Measurements from ENCODE around the gene INHA.

INHA gene

DNA sequence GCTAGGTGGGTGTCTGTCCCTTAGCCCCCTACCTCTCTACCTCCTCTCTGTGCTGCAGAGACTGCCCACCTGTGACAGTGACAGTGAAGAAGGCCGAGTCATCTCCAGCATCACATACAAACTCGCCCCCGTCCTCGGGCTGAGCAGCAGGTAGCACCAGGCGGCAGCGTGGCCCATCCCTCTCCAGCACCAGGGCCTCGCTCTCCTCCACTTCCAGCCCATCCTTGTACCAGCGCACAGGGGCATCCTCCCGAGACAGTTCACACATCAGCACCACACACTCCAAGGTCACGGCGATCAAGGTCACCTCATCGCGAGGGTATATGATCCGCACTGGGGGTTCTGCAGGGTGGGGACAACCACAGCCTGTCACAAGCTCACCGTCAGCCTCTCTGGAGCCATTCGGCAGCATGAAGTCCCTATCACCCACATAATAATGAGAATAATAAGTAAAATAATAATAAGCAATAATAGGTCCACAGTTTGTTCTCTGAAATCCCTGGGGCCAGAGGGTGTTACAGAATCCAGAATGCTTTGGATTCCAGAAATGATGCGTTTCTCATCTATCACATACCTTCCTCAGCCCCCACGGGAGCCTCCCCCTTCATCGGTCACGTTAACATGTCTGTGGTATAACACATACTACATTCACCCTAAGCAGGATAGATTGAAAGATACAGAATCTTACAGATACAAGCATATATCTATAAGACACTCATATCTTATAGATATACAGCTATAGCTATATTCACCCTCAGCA is 12.8 kb upstream of the INHA start:
- DNase-seq (ENCODE audit: low spot score): no peak

- no peak for DNase-seq (ENCODE audit: low spot score)
Measured at GRCh38 chr2:219560037-219560892, 11.8 kb upstream of the INHA start.

- DNase-seq (ENCODE audit: low spot score): no peak
Measured at GRCh38 chr2:219560893-219561178, 11.3 kb upstream of the INHA start.

DNA sequence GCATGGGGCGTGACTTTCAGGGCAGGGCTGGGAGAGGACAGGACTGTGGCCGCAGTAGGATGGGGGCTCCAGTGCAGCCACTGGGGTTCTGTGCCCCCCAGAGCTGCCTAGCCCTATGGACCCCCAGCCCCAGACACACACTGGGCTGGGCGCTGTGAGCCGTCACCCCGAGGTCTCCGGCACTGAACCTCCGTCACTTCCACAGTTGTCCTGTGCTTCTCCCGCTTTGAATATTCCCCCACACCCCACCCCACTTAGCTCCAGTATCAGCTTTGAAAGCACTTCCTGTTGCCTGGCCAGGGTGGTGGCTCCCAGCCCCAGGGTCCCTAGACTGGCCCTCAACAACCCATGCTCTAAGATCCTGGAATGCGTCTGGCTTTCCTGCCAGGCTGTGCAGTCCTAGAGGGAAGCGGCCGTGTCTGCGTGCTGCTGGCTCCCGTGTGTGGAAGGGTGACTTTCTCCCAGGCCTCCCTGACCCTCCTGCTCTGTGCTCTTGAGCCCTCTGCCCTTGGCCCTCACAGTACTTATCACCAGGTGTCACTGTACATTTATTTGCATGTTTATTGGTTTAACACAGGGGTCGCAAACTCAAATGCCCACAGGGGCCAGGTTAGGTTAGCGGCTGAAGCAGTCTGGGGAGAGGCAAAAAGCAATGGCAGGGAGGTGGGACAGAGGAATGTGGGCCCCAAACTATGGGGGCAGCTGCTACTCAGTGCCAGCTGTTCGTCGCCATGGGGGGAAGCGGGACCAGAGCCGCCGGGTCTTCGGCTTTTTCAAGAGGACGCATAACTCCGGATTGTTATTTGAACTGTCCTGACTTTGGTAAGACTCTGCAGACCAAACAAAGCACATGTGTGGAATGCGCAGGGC is 10.7 kb upstream of the INHA start:
- no peak for DNase-seq (ENCODE audit: low spot score)

DNA sequence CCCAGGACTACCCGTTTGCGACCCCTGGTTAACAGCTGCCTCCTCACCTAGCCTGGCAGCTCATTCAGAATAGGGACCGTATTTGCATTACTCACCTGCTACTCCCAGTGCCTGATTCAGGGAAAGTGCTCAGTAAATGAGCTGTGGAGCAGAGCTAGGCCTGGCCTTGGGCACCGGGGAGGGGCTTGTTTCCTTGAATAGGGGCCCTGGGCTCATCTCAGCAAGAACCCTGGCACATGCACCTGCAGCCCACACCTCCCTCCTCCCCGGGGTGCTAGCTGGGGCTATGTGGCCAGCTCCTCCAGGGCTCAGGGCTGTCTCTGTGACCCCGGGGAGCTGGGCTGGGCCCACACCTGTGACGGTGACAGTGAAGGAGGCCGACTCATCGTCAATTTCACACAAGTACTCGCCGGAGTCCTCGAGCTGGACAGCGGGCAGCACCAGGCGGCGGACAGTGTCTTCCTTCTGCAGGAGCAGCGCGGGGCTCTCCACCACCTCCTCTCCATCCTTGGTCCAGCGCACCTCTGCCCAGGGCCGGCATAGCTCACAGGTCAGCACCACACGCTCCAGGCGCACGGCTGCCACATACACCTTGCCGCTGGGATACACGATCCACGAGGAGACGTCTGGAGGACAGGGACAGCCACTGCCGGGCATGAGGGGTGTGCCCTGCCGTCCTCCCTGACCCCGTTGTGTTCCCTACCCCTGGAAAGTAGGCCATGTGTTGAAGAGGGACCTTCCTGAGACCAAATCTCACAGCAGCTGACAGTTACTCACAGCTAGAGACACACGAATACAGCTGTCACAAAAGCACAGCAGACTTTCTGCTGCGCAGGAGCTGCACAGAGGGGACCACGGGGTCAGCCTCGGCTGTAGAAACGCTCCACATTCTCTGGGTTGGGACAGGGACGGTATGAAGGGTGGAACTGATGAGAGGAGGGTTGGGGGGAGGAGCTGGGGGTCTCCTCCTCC is 9.8 kb upstream of the INHA start:
- DNase-seq (ENCODE audit: low spot score): no peak

DNA sequence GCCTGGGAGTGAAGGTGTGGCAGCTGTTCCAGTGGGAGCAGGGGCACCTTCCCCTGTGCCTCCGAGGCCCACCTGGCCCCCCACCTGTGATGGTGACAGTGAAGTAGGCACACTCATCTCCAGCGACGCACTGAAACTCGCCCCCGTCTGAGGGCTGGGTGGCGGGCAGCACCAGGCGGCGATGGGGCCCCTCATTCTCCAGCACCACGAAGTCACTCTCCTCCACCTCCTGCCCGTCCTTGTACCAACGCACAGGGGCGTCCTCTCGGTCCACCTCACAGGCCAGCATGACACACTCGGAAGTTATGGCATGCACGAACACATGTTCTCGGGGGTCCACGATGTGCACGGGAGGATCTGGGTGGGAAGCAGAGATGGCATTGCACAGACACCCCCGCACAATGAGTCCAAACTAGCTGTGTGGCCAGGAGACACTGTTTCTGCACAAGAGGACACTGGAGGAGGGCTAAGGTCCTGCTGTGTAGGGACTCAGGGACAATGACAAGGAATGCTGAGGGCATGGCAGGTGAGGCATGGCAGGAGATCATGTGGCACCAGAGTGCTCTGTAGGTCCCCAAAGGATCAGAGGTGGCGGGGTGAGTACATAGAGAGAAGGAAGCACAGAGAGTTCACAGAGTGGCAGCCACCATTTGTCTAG is 8.7 kb upstream of the INHA start:
- DNase-seq (ENCODE audit: low spot score): no peak

GRCh38 chr2:219565130-219566080 is 6.7 kb upstream of the INHA start:
- no peak for DNase-seq (ENCODE audit: low spot score)

- DNase-seq (ENCODE audit: low spot score): no peak
Measured at GRCh38 chr2:219566640-219567039, 5.5 kb upstream of the INHA start.

DNA sequence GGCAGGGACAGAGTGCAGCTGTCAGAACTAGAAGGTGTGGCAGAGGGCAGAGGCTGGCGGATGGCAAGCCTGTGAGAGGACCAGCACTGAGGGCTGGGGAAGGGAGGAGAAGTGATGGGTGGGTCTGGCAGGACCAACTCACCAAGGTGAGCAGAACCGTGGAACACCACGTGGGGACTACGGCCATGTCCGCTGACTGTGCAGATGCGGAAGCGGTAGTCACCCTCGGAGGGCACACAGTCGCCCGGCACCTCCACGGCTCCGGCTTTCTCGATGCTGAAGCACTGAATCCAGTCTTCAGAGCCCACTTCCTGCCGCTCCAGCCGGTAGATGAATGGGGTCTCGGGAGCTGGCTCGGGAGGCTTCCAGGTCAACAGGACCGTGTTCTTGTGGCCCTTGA is 5.0 kb upstream of the INHA start:
- no peak for DNase-seq (ENCODE audit: low spot score)

GRCh38 chr2:219567791-219568361 is 4.2 kb upstream of the INHA start:
- DNase-seq (ENCODE audit: low spot score): no peak

GRCh38 chr2:219569041-219569440 is 3.1 kb upstream of the INHA start:
- DNase-seq (ENCODE audit: low spot score): no peak

DNA sequence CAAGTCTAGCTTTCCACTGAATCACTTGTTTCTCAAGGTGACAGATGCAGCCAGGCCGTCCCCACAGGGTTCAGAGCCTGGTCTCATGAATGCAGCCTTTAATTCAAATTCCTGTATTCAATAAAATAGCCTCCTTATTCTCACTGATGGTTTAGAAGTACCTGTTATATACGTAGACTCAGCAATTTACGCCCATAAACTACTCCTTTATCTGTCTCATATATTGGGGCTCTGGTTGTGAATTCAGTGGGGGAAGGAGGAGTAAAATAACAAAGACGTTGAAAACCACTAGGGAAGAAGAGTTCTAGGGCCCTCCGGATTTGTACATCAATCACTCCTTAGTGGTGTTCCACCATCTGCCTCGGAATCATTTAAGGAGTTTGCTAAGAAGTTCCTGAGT is 2.5 kb upstream of the INHA start:
- DNase-seq (ENCODE audit: low spot score): no peak

GRCh38 chr2:219570194-219570923 is 1.8 kb upstream of the INHA start:
- DNase-seq (ENCODE audit: low spot score): peak; percentile 31

DNA sequence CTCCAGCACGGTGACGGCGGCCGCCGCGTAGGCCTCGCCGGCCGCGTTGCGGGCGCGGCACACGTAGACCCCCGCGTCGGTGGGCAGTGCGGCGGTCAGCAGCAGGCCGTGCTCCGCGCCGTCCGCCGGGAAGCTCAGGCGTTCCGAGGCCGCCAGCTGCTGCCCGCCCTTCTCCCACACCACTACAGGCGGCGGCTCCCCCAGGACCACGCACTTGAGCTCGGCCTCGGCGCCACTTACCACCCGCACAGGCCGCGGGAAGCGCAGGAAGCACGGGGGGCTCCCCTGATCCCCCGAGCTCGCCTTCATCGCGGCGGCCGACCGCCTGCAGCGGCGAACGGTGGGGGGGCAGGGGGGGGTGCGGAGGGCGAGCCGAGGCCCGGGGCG is 1.2 kb upstream of the INHA start:
- no peak for DNase-seq (ENCODE audit: low spot score)

GRCh38 chr2:219571311-219572236 is 536 bp upstream of the INHA start, which contains the start of gene OBSL1:
Gene OBSL1, minus strand, starts transcription at chr2:219571539. Its CDS starts 307 bp downstream, at chr2:219571232.
- peak; percentile 76 for DNase-seq (ENCODE audit: low spot score)

DNA sequence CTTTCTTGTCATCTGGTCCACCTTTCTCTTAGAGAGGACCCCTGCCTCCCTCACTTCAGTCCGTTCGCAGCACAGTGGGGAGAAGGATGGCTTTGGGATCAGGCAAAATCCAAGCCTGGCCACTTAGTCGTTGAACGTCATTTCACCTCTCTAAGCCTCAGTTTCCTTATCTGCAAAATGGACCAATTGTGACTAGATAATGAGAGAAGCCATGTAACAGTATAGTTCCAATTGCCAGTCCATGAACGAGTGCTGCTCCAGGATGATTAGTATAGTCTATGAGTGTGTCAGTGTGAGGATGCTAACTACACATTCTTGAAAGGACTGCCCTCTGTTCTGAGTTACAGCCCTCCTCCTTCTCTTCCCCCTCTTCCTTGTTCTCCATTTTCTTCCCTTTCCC is 1.1 kb downstream of the INHA start:
- DNase-seq (ENCODE audit: low spot score): no peak
